ENCODE data around the gene UTP14C.

UTP14C gene

GRCh38 chr13:51997641-51998330 is 26.7 kb upstream of the UTP14C start:
- no peak for DNase-seq (ENCODE audit: low read depth)
- no peak for TF ChIP-seq CTCF (conservative IDR thresholded peaks at IDR 0.05; ENCODE audit: low read length)
- no peak overlapping the region for H3K4me3 ChIP-seq (ENCODE audit: low read length)

DNA sequence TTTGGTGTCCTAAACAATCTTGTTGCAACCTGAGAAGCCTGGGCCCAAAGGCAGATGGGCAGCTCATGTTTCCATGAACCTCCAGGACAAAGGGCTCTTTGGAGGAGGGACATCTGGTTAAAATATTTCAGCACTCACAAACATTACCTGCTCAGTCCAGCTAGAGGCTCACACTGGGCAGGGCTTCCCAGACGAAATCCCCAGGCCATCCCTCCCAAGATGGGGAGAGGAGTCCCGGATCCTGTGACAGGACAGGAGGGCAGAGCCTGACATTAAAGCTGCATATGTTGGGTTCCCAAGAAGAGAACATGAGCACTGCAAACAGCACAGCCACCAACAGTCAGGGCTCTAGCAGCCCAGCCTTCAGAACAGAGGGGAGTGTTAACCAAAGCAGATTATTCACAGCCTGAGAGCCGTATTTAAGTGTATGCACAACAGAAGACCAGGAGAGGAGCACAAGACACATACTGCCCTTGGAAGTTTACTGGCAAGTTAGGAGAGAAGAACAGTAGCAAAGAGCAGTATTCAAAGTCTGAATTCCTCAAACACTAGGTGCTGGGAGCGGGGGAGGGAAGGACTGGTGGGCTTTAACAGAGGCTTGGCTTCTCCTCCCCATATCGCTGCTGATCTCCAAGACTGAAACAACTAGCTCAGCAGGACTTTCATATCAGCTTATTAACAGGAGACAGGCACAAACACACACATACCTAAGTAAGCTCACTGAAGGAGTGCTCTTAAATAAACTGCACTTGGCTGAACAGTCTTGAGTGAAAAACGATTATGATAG is 25.6 kb upstream of the UTP14C start:
- DNase-seq (ENCODE audit: low read depth) = no peak
- no peak overlapping the region for H3K4me3 ChIP-seq (ENCODE audit: low read length)
- no peak for TF ChIP-seq CTCF (conservative IDR thresholded peaks at IDR 0.05; ENCODE audit: low read length)

DNA sequence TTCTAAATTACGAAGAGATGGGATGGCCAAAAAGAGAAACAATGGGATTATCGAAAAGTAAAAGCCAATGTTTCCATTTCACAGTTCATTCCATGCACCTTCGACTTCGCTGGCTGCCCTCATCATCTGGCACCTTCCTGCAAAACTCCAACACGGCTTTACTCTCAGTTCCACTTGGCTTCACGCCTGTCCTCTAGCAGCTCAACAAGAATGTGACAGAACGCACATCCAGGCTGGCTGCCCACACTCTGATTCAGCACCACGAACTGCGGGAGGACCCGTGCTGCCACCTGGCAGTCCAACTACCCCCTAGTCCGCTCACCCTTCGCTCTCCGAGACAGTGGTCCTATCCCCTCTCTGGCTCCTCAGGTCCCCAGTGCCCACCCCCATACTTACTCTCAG is 25.0 kb upstream of the UTP14C start:
- DNase-seq (ENCODE audit: low read depth) = peak; percentile 8
- no peak for TF ChIP-seq CTCF (conservative IDR thresholded peaks at IDR 0.05; ENCODE audit: low read length)
- H3K4me3 ChIP-seq (ENCODE audit: low read length) = no peak overlapping the region

DNA sequence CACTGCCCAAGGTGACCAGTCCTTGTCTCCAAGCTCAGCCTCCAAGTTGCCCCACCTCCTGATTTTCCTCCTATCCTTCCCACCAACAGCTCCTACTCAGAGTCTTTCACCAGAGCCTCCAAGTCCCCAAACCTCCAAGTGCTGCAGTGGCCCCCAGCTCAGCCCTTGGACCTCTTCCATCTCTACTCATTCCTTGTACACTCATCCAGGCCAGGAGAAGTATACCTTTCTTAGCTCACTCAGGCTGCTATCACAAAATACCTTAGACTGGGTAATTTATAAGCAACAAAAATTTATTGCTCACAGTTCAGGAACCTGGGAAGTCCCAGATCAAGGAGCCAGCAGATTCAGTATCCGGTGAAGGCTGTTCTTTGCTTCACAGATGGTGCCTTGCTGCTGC is 24.6 kb upstream of the UTP14C start:
- no peak for TF ChIP-seq CTCF (conservative IDR thresholded peaks at IDR 0.05; ENCODE audit: low read length)
- DNase-seq (ENCODE audit: low read depth) = no peak
- no peak overlapping the region for H3K4me3 ChIP-seq (ENCODE audit: low read length)

GRCh38 chr13:52001120-52001731 is 23.3 kb upstream of the UTP14C start:
- TF ChIP-seq CTCF (conservative IDR thresholded peaks at IDR 0.05; ENCODE audit: low read length) = peak; percentile 79
- peak; percentile 55 for DNase-seq (ENCODE audit: low read depth)
- no peak overlapping the region for H3K4me3 ChIP-seq (ENCODE audit: low read length)

DNA sequence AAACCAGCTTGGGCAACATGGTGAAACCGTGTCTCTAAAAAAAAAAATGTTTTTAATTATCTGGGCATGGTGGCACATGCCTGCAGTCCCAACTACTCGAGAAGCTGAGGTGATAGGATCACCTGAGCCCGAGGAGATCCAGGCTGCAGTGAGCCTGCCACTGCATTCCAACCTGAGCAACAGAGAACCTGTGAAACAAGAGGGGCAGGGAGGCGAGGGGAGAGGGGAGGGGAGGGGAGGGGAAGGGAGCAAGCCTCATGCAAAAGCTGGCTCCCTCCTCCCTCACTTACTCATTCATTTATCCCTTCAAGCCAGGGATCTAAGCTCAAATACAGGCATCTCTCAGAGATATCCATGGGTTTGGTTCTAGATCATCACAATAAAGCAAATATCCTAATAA is 22.1 kb upstream of the UTP14C start:
- DNase-seq (ENCODE audit: low read depth) = no peak
- no peak overlapping the region for H3K4me3 ChIP-seq (ENCODE audit: low read length)
- TF ChIP-seq CTCF (conservative IDR thresholded peaks at IDR 0.05; ENCODE audit: low read length) = no peak

All from AG10803 (cell line).